AG04450 (cell line): ENCODE measurements around the gene FOXJ3. TPM values are rescaled to one million over a fixed set of nuclear protein-coding genes. Genes with fewer than 3 reads are reported as not detected.

ENCODE experiments used
- CTCF ChIA-PET: fragments of 300-600, 350-600 bp; formaldehyde crosslinking; extraction: SDS; loops from one replicate; lab custom pipeline; 2022; ENCODE audit warnings: antibody characterized with exemption, inconsistent platforms; lab: Charles Lee
- POLR2A ChIA-PET: fragments of 350-600 bp; formaldehyde crosslinking; extraction: SDS; loops from one replicate; lab custom pipeline; 2021; ENCODE audit warnings: antibody characterized with exemption, inconsistent platforms; lab: Yijun Ruan, JAX
- DNase-seq: peaks from one replicate; pipeline ENCODE4 v3.0.0-alpha.2; 2011; ENCODE audit warnings: low read depth, low spot score
- H3K27ac ChIP-seq: one replicate; pipeline ENCODE4 v1.5.1; 2012; ENCODE audit warnings: low read depth, low read length, control low read depth
- H3K27me3 ChIP-seq: one replicate; pipeline ENCODE4 v1.6.0; 2012; ENCODE audit warnings: low read length; ENCODE audit not compliant: control insufficient read depth, insufficient read depth
- H3K4me3 ChIP-seq: 2 replicates; pipeline ENCODE4 v1.5.1; 2011; ENCODE audit warnings: mild to moderate bottlenecking, low read depth, low read length, control low read depth
- H3K9me3 ChIP-seq: 2 replicates; pipeline ENCODE4 v1.5.1; 2012; ENCODE audit warnings: low read length; ENCODE audit not compliant: control insufficient read depth, insufficient read depth
- CTCF ChIP-seq: IDR thresholded peaks from 2 replicates; pipeline ENCODE4 v1.5.1; 2011; ENCODE audit warnings: low read depth, low read length, control low read depth, inconsistent platforms
- polyA plus RNA-seq: library from polyadenylated mRNA; depleted of rRNA; stranded (reverse); fragments of >200 nt; gene quantifications from 2 replicates; pipeline ENCODE4 v1.2.3, GENCODE V29; 2011

Gene FOXJ3
- polyA plus RNA-seq, 1 experiment: 36.2 TPM

- ChIA-PET POLR2A (no interaction called here), CTCF (no interaction called here)
- H3K27me3 ChIP-seq: no peaks in the 10 kb centered on the region
- peak overlapping the region; percentile 94 for H3K4me3 ChIP-seq
- TF ChIP-seq CTCF: no peak
- DNase-seq: no peak
- peak overlapping the region; percentile 72 for H3K27ac ChIP-seq
- H3K9me3 ChIP-seq: no peaks in the 10 kb centered on the region; the same call in 1 of the 2 replicates
Observed at GRCh38 chr1:42335809-42336518, 929 bp upstream of the FOXJ3 start.

GRCh38 chr1:42334240-42335049 is 590 bp downstream of the FOXJ3 start:
- no peak for TF ChIP-seq CTCF
- Histone ChIP-seq H3K27ac (peak overlapping the region; percentile 71), H3K9me3 (no peaks in the 10 kb centered on the region; the same call in 1 of the 2 replicates), H3K27me3 (no peaks in the 10 kb centered on the region), H3K4me3 (peak overlapping the region; percentile 94)
- CTCF ChIA-PET: interaction anchor here (0.6 to 3.6 kb wide), 2 partner anchors 160 to 301 kb away, joined by 3 to 18 read pairs; no protein-coding TSS in a partner anchor
- POLR2A ChIA-PET: no interaction called here
- no peak for DNase-seq

GRCh38 chr1:42333662-42334239 is 1.3 kb downstream of the FOXJ3 start:
- POLR2A ChIA-PET: no interaction called here
- no peak for TF ChIP-seq CTCF
- no peak for DNase-seq

GRCh38 chr1:42332877-42333276 is 2.2 kb downstream of the FOXJ3 start:
- CTCF ChIA-PET: interaction anchor here (3.6 kb wide), 1 partner anchor 159 kb away, joined by 18 read pairs; no protein-coding TSS in a partner anchor

More at GRCh38 chr1:42333662-42334239, 1.3 kb downstream of the FOXJ3 start:
- Histone ChIP-seq H3K9me3 (no peaks in the 10 kb centered on the region; the same call in 1 of the 2 replicates), H3K4me3 (peak overlapping the region; percentile 94), H3K27me3 (no peaks in the 10 kb centered on the region), H3K27ac (no peak overlapping the region)
- CTCF ChIA-PET: interaction anchor here (0.6 to 3.6 kb wide), 2 partner anchors 160 to 300 kb away, joined by 3 to 18 read pairs; no protein-coding TSS in a partner anchor

More at GRCh38 chr1:42332877-42333276, 2.2 kb downstream of the FOXJ3 start:
- Histone ChIP-seq H3K27me3 (no peaks in the 10 kb centered on the region), H3K4me3 (no peak overlapping the region; the same call in 1 of the 2 replicates), H3K9me3 (no peaks in the 10 kb centered on the region; the same call in 1 of the 2 replicates), H3K27ac (no peak overlapping the region)
- no peak for TF ChIP-seq CTCF
- POLR2A ChIA-PET: no interaction called here
- DNase-seq: no peak
